ENCODE measurements around the gene PPP2R2B.

GRCh38 chr5:146732962-146733361 lies 145.6 kb downstream of the PPP2R2B start:
- no peak for TF ChIP-seq POLR2A (IDR thresholded peaks at IDR 0.05; ENCODE audit: low read length)
- TF ChIP-seq GATA1 (IDR thresholded peaks at IDR 0.05; ENCODE audit: low read depth, low read length), result no peak

Measured in erythroblast (primary cell).